HG03432 (cell line): ENCODE results near the gene DDAH2.
A peak's percentile ranks its signal among the peaks of the same experiment; 100 is the strongest.
"Not testable (repeated sequence)": the region's sequence is repeated elsewhere in the genome, so short reads cannot be mapped to it uniquely, and the experiment has no call there.

Experiments
- ATAC-seq: cut with Tn5 transposase; IDR thresholded peaks from one replicate; pipeline ENCODE4 v1.9.1; 2021; ENCODE audit warnings: mild to moderate bottlenecking, moderate library complexity; ENCODE audit not compliant: unreplicated experiment

Gene DDAH2

GRCh38 chr6:31715022-31715958, 13.8 kb downstream of the DDAH2 start, which contains the start of gene LY6G6D:
TSS of gene LY6G6D (plus strand) at chr6:31715348. CDS start at chr6:31715356, 8 bp downstream.
- ATAC-seq, result no peak

GRCh38 chr6:31713991-31714684, 15.0 kb downstream of the DDAH2 start:
- ATAC-seq, result no peak

- ATAC-seq, result no peak
These were observed 15.6 kb downstream of the DDAH2 start for GRCh38 chr6:31713465-31713864.

GRCh38 chr6:31712296-31712695, 16.8 kb downstream of the DDAH2 start:
- ATAC-seq, result no peak

- no peak for ATAC-seq
These were observed 17.9 kb downstream of the DDAH2 start for GRCh38 chr6:31711233-31711632.

GRCh38 chr6:31710523-31711219, 18.4 kb downstream of the DDAH2 start:
- no peak for ATAC-seq

- not testable (repeated sequence) for ATAC-seq
These were observed 19.9 kb downstream of the DDAH2 start for GRCh38 chr6:31709157-31709556.

- ATAC-seq, result no peak
These were observed 20.9 kb downstream of the DDAH2 start for GRCh38 chr6:31708224-31708623.

GRCh38 chr6:31707701-31708100, 21.4 kb downstream of the DDAH2 start:
- no peak for ATAC-seq

GRCh38 chr6:31706599-31706998, 22.5 kb downstream of the DDAH2 start, which contains the start of gene LY6G6F:
TSS of gene LY6G6F (plus strand) at chr6:31706866. CDS start at chr6:31706907, 41 bp downstream.
- no peak for ATAC-seq

- no peak for ATAC-seq
These were observed 23.2 kb downstream of the DDAH2 start for GRCh38 chr6:31705931-31706330.

- peak; percentile 88 for ATAC-seq
These were observed 26.0 kb downstream of the DDAH2 start, which contains the start of gene ABHD16A for GRCh38 chr6:31702819-31703716. TSS of gene ABHD16A (minus strand) at chr6:31703324. CDS start at chr6:31703281, 43 bp downstream.

- peak; percentile 3 for ATAC-seq
These were observed 26.7 kb downstream of the DDAH2 start for GRCh38 chr6:31702405-31702818.

- no peak for ATAC-seq
These were observed 27.3 kb downstream of the DDAH2 start for GRCh38 chr6:31701666-31702404.

- no peak for ATAC-seq
These were observed 28.2 kb downstream of the DDAH2 start for GRCh38 chr6:31700740-31701401.

- ATAC-seq, result no peak
These were observed 31.5 kb downstream of the DDAH2 start for GRCh38 chr6:31697555-31697954.

GRCh38 chr6:31693535-31693934, 35.6 kb downstream of the DDAH2 start:
- no peak for ATAC-seq

GRCh38 chr6:31692886-31693285, 36.2 kb downstream of the DDAH2 start:
- ATAC-seq, result no peak

- ATAC-seq, result no peak
These were observed 36.7 kb downstream of the DDAH2 start for GRCh38 chr6:31692353-31692752.
